Sigmoid colon (tissue), 4 donors: Measurements from ENCODE around the gene CDH15.
"Not testable (repeated sequence)": the region's sequence is repeated elsewhere in the genome, so short reads cannot be mapped to it uniquely, and the experiment has no call there.

ENCODE experiments used
- POLR2AphosphoS5 ChIP-seq, 4 donors: sonication (generic); formaldehyde crosslinking; IDR thresholded peaks; one replicate each; pipeline ENCODE4 v1.6.1; 2017; ENCODE audit warnings: antibody characterized with exemption in 4 of 4
- TF ChIP-seq, protein P1 (sequence below), 4 experiments: fragments of 450-650 bp in 3 of 4; fragments of 200-600 bp in 1 of 4; IDR thresholded peaks; one replicate each; pipeline ENCODE4 v1.5.1; 2016 to 2019; ENCODE audit warnings: antibody characterized with exemption in 4 of 4, mild to moderate bottlenecking in 3 of 4, moderate library complexity in 2 of 4

DNA sequence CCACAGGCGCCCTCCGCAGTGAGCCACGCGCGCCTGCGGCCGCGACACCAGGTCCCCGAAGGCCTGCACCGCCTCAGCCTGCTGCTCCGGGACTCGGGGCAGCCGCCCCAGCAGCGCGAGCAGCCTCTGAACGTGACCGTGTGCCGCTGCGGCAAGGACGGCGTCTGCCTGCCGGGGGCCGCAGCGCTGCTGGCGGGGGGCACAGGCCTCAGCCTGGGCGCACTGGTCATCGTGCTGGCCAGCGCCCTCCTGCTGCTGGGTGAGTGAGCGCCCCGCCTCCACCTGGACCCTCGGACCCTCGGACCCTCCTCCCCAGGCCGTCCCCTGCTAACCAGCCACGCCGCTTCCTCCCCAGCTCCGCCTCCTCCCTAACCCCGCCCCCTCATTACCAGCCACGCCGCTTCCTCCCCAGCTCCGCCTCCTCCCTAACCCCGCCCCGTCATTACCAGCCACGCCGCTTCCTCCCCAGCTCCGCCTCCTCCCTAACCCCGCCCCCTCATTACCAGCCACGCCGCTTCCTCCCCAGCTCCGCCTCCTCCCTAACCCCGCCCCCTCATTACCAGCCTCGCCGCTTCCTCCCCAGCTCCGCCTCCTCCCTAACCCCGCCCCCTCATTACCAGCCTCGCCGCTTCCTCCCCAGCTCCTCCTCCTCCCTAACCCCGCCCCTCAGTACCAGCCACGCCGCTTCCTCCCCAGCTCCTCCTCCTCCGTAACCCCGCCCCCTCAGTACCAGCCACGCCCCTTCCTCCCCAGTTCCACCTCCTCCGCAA, 20.8 kb downstream of the CDH15 start:
- TF ChIP-seq POLR2AphosphoS5 (IDR thresholded peaks at IDR 0.05): not testable (repeated sequence)
- TF ChIP-seq, protein P1, sequence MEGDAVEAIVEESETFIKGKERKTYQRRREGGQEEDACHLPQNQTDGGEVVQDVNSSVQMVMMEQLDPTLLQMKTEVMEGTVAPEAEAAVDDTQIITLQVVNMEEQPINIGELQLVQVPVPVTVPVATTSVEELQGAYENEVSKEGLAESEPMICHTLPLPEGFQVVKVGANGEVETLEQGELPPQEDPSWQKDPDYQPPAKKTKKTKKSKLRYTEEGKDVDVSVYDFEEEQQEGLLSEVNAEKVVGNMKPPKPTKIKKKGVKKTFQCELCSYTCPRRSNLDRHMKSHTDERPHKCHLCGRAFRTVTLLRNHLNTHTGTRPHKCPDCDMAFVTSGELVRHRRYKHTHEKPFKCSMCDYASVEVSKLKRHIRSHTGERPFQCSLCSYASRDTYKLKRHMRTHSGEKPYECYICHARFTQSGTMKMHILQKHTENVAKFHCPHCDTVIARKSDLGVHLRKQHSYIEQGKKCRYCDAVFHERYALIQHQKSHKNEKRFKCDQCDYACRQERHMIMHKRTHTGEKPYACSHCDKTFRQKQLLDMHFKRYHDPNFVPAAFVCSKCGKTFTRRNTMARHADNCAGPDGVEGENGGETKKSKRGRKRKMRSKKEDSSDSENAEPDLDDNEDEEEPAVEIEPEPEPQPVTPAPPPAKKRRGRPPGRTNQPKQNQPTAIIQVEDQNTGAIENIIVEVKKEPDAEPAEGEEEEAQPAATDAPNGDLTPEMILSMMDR (IDR thresholded peaks at IDR 0.05): not testable (repeated sequence)
